ENCODE measurements around the gene GP2.

- TF ChIP-seq CTCF (conservative IDR thresholded peaks at IDR 0.05; ENCODE audit: low read length) (no peak), EZH2phosphoT487 (IDR thresholded peaks at IDR 0.05; ENCODE audit: borderline replicate concordance) (no peak)
These were observed 66.9 kb downstream of the GP2 start for GRCh38 chr16:20260215-20261009.
